ENCODE measurements around the gene DDX51.

GRCh38 chr12:132182206-132182710, 38.1 kb upstream of the DDX51 start:
- TF ChIP-seq CTCF (conservative IDR thresholded peaks at IDR 0.05; ENCODE audit: low read depth in 2 of 2) (no peak), ZNF114 (CRISPR knock-in tag; IDR thresholded peaks at IDR 0.05) (no peak), EZH2 (IDR thresholded peaks at IDR 0.05; ENCODE audit: low read depth, unreplicated experiment) (no peak), POLR2AphosphoS5 (IDR thresholded peaks at IDR 0.05; ENCODE audit: low read depth) (no peak), REST (IDR thresholded peaks at IDR 0.05; ENCODE audit: unreplicated experiment) (no peak)

Data from GM23338 (cell line).